ENCODE results near the gene ITGA1.

- TF ChIP-seq CTCF (IDR thresholded peaks at IDR 0.05; ENCODE audit: low read length) (no peak), EZH2 (optimal IDR thresholded peaks at IDR 0.05; ENCODE audit: low read depth, low read length) (no peak)
These were observed 105.4 kb downstream of the ITGA1 start for GRCh38 chr5:52893105-52893504.
